AG20443 (cell line): ENCODE data around the gene TRIO.

ENCODE experiments used
- DNase-seq: peaks from one replicate; pipeline ENCODE4 v3.0.0; 2012; ENCODE audit warnings: low spot score, mixed read lengths

Gene TRIO

DNA sequence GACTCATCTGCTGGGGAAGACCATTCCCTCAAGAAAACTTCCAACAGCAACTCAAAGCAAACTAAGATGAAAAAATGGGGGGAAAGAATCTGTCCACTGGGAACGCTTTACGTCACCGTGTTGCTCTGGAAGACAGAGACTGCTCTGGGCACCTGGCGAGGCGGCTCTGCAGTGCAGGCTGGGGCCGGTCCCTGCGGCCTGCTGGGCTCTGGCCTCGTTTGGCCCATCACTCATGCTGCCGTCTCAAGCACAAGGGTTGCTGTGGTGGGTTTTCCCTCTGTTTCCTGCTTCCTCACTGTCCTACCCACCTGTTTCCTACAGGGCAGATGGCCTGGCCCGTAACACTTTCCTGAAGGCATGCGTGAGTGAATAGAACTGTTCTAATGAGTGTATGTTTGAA lies 345.6 kb downstream of the TRIO start:
- DNase-seq = no peak

DNA sequence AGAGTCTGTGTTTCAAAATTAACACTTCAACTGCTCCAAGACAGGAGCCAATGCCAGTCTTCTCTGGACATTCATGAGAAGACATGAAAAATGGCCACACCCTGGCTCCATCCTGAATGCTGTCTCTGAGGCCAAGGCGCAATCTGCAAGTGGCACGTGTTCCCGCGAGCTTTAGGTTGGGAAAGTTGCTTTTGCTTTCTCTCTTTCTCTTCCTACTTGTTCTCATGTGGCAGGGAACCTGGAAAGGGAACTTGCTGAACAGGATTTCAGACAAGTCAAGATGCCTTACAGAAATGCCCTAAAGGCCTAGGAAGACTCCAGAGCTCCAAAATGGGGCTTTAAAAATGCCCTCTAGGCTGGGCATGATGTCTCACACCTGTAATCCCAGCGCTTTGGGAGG lies 346.5 kb downstream of the TRIO start:
- DNase-seq = no peak

DNA sequence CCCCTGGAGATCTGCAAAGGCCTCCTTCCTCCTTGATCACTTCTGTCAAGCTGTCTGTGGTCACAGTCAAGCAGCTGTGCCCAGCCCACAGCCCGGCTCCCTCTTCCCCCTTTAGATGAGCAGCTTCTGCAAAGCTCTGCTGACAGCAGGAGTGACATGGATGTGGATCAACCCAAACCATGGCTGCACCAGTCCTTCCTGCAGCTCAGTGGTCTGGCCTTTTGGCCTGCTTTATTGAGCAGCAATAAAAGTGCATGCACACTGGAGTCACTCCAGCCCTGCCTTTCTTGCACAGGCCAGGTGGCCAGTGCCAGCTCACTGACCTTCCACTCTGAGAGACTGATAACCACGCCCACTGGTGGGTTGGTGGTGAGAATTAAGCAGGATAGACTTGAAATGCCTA lies 347.2 kb downstream of the TRIO start:
- DNase-seq = peak; percentile 14

DNA sequence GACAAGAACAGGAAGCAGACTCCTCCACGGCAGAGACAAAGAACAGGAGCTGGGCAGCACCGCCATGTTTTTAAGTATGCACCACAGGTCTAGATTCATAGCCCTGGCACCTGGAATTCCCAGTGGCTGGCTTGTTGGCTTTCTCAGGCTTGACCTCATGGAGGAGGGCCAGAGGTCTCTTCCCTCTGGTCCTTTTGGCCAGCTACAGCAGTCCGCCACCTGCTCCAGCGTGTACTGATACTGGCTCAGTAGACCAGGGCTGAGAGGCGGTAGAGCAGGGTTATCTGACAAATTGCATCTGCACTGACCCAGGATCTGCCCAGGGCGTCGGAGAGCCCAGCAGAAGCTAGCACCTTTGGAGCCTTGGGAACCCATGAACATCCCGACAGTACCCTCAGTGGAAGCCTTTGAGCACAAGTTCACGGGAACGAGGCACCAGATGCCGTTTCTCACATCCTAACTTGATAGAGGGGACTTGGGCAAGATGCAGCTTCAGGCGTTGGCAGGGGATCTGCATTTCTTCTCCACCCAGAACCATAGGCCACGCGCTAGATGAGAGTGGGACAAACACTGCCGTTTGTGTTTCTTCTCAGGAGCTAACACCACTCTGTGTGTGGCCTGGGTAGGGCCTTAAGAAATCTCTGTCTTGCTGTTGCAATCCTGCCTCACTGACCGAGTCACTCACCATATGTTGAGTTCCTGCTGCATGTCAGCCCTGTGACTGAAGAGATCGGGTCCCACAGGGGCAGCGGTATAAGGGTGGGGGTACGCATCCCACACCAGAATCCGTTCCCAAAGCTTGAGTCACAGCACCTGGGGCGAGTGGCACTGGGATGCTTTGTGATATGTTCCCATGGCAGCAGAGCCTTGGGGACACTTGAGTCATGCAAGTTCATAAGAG lies 348.1 kb downstream of the TRIO start:
- peak; percentile 62 for DNase-seq

DNA sequence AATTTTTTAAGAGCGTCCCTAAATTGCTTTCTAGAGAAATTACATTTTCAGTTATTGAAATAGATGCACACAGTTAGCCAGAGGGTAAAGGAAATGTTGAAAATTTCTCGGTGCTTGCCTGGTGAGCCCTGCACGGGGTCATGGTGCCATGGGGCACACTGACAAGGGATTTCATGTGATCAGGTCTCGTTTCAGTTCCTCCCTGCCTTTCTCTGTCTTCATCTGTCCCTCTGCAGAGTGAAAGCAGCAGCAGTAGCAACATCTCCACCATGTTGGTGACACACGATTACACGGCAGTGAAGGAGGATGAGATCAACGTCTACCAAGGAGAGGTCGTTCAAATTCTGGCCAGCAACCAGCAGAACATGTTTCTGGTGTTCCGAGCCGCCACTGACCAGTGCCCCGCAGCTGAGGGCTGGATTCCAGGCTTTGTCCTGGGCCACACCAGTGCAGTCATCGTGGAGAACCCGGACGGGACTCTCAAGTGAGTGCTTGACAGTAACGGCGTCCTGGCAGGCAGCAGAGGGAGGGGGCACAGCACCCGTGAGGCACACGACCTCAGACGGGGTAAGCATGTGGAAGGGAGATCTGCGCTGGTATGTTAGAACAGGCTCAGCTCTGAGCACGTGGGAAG lies 349.3 kb downstream of the TRIO start:
- no peak for DNase-seq

DNA sequence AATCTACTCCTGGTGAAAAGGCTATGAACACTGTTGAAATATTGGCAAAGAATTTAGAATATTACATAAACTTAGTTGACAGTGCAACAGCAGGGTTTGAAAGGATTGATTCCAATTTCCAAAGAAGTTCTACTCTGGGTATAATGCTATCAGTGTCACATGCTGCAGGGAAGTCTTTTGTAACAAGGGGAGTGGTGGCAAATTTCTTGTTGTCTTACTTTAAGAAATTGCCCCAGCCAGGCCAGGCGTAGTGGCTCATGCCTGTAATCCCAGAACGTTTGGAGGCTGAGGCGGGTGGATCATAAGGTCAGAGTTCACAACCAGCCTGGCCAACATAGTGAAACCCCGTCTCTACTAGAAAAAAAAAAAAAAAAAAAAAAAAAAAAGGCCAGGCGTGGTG lies 352.2 kb downstream of the TRIO start:
- no peak for DNase-seq

DNA sequence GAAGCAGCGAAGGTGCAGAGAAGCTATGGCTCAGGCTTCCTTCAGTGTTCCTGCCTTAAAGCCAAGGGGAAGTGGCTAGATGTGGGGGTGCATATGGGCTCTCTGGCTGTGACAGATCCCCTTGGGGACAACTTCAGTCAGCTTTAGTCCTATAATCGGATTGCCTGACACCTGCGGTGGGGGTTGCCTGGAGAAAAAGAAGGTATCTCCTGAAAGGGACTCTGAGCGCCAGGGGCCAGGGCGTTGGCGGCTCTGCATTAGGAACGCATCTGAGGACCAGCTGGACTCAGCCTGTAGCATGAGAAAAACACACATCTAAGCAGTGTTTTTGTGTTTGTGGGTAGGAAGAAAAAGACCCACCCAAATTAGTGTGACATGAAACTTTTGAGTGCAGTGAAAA lies 354.2 kb downstream of the TRIO start:
- no peak for DNase-seq

DNA sequence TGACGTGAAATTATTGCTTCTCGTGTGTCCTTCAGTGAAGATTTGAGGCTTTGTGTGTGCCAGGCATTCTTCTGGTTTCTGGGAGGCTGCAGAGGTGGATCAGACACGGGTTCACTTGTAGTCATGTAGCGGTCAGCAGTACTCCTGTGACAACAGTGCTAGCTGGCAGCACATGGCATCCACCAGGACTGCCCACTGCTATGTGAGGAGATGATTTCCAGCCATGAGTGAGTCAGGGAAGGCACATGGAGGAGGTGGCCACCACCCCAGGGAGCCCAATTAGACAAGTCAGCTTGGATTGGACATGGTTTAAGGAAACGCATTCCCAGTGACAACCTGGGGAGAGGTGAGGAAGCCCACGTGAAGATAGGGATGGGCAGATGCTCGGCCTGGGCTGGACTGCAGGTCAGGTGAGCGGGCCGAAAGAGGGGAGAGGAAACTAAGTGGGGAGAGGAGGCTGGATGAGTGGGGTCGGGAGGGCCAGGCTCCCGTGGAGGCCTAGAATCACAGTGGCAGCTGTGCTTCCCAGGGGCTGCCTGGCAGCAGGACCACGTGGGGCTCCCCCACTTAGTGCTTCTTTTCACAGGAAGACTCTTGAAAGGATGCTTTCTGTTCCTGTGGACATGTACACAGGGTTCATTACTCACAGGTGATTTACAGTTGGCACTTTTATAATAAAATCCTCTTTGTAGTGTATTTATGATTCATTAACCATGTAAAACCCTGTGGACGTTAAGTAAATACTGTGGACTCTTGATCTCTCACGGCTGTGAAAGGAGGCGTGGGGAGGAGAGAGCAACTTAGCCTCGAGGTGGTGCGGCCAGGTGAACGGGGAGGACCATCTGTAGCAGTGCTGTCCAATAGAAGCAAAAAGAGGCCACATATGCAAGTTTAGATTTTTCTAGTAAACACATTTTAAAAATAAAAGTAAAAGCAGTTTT lies 358.5 kb downstream of the TRIO start:
- no peak for DNase-seq

DNA sequence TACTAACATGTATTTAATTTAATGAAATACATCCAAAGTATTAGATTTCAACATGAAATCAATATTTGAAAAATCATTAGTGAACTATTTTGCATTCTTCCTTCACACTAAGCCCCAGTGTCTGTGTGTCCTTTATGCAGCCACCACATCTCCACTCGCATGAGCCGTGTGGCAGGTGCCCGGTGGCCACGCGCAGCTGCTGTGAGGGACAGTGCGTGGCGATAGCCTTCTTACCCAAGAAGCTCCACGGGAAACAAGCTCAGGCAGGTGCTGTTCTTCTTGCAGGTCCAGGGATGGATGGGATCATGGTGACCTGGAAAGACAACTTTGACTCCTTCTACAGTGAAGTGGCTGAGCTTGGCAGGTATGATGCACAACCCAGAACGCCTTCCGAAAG lies 359.1 kb downstream of the TRIO start:
- no peak for DNase-seq

DNA sequence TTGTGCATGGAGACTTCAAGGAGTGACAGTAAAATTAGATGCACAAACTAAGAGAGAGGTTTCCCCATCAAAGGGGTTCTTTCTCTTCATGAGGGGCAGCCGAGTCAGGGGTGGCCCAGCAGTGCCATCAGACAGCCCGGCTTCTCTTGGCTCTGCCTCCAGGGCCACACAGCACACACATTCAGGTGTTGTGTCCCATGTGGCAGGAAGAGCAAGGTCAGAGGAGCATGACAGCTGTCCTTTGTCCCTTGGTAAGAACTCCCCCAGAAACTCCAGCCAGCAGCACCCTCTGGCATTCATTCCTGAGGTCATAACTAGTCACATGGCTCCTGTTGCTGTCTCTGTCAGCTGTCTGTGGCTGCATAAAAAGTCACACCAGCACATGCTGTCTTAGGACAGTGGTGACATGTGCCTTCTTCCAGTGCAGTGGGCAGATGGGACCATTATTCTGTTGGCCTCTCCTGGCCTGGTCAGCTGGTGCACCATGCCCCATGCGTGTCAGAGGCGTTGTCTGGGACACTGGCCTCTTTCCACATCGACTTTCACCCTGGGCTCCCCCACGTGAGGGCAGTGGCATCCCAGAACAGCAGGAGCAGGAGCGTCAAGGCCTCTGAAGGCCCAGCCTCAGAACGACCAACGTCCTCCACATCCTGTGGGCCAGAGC lies 360.0 kb downstream of the TRIO start:
- no peak for DNase-seq

DNA sequence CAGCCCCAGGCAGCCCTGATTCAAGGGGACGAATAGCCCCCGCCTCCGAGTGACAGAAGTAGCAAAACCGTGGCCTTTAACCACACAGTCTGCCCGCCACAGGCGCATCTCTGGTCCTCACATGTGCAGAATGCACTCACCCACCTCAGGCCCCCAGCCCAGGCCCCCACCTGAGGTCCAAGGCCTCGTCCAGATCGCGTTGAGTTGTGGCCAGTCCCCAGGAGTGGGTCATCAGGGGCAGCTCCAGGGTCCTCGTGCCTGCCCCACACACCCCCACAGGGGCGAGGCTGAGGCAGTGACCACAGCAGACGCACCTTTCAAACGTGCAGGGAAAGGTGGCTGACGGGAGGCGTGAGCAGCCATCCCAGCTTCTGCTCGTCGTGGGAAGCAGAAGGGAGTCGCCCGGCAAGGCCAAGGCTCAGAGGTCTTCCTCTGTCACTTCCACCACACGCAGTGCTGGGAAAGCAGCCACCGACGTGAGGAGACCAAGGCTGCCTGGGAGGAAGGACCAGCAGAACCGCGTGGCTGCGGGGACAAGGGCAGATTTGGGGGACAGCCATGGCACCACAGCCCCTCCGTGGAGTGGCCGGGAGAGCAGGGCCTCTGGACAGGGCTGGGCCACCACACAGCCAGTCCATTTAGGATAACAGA lies 360.7 kb downstream of the TRIO start:
- no peak for DNase-seq

DNA sequence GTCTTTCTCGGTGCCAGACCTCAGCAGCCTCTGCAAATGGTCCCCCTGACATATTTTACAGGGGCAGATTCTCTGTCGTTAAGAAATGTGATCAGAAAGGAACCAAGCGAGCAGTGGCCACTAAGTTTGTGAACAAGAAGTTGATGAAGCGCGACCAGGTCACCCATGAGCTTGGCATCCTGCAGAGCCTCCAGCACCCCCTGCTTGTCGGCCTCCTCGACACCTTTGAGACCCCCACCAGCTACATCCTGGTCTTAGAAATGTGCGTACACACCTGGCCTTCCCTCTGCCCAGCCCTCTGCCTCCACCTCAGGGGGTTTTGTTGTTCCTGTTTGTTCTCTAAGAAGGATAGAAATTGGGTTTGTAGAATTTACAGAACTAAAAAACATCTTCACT lies 361.2 kb downstream of the TRIO start:
- no peak for DNase-seq

DNA sequence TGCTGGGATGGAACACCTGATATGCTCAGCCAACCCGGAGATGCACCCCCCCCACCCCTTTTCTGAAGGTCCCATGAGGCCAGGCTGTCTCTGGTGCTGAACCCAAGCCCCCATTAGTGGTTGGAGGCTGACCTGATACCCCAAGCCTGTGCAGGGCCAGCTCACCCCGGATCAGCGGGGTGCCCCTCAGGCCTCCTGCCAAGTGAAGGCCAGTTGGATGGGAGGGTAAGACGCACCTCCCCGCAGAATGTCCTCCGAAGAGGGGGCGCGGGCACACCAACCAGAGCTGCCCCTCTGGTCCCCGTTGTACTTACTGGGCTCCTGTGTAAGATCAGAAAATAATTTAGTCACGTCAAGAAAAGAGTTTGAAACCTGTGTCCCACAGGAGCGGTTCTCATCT lies 361.7 kb downstream of the TRIO start:
- DNase-seq = no peak

DNA sequence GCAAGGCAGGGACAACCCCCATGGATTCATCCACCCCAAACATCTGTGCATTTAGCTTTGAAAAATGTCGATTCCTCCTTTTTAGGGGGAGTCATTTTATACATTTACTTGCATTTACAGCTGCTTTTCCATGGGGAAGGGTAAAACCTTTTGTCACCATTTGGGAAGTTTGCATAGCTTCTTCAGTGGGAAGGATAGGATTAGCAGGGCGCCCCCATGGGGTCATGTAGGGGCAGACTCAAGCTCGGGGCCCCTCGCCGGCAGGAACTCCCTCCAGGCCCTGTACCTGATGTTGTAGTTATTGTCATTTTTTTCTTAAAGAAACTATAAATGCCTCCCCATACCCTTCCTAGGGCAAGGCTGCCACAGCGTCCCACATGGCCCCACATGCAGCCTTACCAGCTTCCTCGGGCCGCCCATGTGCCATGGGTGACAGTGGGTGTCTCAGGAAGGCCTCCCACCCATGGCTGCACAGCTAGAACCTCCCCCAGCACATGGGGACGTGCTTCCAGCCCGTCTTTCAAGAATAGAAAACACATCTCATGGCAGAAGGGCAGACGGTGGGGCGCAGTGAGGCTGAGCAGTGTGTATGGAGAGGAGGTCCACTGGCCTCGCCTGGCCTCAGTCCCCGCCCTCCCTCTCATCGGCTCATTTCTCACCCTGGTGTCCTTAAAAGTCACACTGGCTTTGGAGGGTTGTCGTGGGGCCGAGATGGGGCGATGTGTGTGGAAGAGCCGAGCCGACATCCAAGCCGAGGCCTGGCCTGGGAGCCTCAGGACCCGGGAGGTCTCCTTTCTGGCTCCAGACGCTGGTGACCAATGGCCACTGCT lies 362.4 kb downstream of the TRIO start:
- DNase-seq = no peak

DNA sequence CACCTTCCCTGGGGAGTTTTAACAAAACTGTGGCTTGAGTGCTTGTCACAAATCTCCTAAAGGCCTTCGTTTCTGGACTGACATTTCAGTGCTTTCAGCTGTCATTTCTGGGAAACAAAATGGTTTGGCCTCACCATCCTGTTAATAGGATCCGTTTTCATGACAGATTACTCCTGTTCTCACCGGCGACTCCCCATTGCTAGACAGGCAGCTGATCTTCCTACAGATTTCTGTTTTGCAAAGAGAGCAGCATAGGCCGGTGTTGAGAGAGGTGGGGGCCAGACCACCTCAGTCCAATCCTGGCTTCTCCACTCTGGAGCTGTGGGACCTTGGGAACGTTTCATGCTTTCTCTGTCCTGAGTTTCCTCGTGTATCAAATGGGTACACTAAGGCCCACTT lies 363.0 kb downstream of the TRIO start:
- no peak for DNase-seq

DNA sequence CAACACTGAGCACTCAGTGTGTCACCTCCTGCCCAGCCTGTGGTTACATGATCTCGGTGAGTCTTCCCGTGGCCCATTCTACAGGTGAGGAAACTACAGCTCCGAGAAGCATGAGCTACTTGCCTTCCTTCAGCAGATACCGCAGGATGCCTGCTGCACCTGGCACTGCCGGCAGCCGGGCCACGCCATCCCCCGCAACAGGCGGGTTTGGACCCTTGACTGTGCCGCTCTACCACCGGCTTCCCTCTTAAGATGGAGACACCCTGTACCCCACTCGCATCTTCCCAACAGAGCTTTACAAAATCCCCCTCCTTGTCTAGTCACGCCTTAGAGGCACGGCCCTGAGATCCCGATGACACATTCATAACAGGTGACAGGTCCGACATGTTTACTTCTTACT lies 363.5 kb downstream of the TRIO start:
- no peak for DNase-seq

DNA sequence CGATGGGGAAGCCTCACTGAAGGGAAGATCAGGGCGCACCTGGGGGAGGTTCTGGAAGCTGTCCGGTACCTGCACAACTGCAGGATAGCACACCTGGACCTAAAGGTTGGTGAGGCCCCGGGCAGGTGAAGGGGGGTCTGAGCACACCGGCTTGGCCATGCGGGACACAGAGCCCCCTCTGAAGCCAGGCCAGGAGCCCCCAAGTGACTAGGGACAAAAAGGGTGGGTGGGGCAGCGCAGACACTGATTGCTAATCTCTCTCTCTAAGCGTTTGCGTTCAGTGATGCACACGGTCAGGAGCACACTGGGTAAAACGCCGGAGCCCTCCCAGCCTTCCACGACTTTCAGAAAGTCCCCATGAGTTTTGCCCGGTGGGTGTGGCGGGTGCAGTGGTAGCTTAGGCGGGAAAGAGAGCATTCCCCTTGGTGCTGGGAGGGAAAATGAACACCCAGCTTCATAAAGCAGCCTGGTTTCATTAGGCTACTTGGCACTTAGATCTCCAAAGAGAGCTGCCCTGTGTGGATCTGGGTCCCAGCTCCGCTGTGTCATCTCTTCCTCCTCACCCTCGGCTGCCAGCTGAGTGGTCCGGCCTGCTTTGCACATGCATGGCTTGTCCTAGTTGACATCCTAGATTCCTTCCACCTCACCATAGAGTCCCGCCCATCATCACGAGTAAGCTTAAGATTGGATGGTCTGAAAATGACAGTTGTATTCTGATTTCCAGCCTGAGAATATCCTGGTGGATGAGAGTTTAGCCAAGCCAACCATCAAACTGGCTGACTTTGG lies 364.2 kb downstream of the TRIO start:
- DNase-seq = no peak

DNA sequence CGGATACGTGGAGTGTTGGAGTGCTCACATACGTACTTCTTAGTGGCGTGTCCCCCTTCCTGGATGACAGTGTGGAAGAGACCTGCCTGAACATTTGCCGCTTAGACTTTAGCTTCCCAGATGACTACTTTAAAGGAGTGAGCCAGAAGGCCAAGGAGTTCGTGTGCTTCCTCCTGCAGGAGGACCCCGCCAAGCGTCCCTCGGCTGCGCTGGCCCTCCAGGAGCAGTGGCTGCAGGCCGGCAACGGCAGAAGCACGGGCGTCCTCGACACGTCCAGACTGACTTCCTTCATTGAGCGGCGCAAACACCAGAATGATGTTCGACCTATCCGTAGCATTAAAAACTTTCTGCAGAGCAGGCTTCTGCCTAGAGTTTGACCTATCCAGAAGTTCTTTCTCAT lies 364.9 kb downstream of the TRIO start:
- no peak for DNase-seq

DNA sequence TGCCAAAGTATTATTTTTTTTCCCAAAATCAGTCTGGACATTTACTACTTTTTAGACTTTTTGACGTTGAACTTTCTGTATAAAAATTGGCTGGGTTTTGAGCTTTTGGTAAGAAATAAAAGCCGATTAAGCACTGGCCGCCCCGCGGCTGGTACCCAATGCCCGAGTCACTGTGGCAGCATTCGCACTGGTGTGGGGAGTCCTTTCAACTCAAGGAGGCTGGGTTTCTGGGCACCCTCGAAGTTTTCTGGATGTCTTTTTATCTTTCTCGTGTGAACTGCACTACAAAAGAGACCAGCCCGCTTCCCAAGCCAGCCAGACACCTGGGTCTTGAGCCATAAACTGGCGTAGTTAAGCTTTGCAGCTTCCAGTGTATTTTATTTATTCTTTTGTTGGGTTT lies 366.4 kb downstream of the TRIO start:
- no peak for DNase-seq
